Neural cell (in vitro differentiated cells): ENCODE results near the gene PRTFDC1. TPM values are rescaled to one million over a fixed set of nuclear protein-coding genes. Genes with fewer than 3 reads are reported as not detected.

Experiments
- H2AFZ ChIP-seq: fragments of 200-600, 300-800 bp; sonication (generic), shearing (Covaris generic); 2 replicates; pipeline ENCODE4 v1.6.0; 2014; ENCODE audit warnings: low read depth, mild to moderate bottlenecking, antibody characterized with exemption, low read length, moderate library complexity
- H3F3A ChIP-seq: fragments of 200-600 bp; shearing (Covaris generic); 2 replicates; pipeline ENCODE4 v1.6.1; 2016; ENCODE audit warnings: mild to moderate bottlenecking, moderate library complexity, mixed read lengths, antibody characterized with exemption, low read length; ENCODE audit not compliant: insufficient read depth, poor library complexity, severe bottlenecking
- H3K27ac ChIP-seq: fragments of 200-600, 300-800 bp; sonication (generic), shearing (Covaris generic); 2 replicates; pipeline ENCODE4 v1.5.1; 2014; ENCODE audit warnings: mild to moderate bottlenecking, low read length, moderate library complexity
- H3K27me3 ChIP-seq: fragments of 300-800, 200-600 bp; sonication (generic), shearing (Covaris generic); 2 replicates; pipeline ENCODE4 v1.6.0; 2014; ENCODE audit warnings: mild to moderate bottlenecking, low read depth, low read length, moderate library complexity; ENCODE audit not compliant: insufficient read depth
- H3K36me3 ChIP-seq: fragments of 300-800, 200-600 bp; sonication (generic), shearing (Covaris generic); 2 replicates; pipeline ENCODE4 v1.5.1; 2014; ENCODE audit warnings: mild to moderate bottlenecking, antibody characterized with exemption, low read length, moderate library complexity; ENCODE audit not compliant: insufficient read depth
- H3K4me2 ChIP-seq: fragments of 300-800, 200-600 bp; sonication (generic), shearing (Covaris generic); 2 replicates; pipeline ENCODE4 v1.6.0; 2014; ENCODE audit warnings: mild to moderate bottlenecking, low read length
- H3K4me3 ChIP-seq: fragments of 300-800, 200-600 bp; sonication (generic), shearing (Covaris generic); 2 replicates; pipeline ENCODE4 v1.5.1; 2014; ENCODE audit warnings: mild to moderate bottlenecking, low read length, moderate library complexity
- H3K79me2 ChIP-seq: fragments of 200-600 bp; shearing (Covaris generic); replicated peaks from 2 replicates; pipeline ENCODE4 v1.6.0; 2014; ENCODE audit warnings: mild to moderate bottlenecking, low read length, moderate library complexity; ENCODE audit not compliant: insufficient read depth
- H3K9ac ChIP-seq: fragments of 300-800, 200-600 bp; sonication (generic), shearing (Covaris generic); 2 replicates; pipeline ENCODE4 v1.6.1; 2016; ENCODE audit warnings: mild to moderate bottlenecking, low read length, mixed read lengths
- H3K9me2 ChIP-seq: fragments of 200-600 bp; shearing (Covaris generic); 2 replicates; pipeline ENCODE4 v1.6.1; 2016; ENCODE audit warnings: mild to moderate bottlenecking, low read length, mixed read lengths; ENCODE audit not compliant: insufficient read depth
- H3K9me3 ChIP-seq: fragments of 200-600, 300-800 bp; sonication (generic), shearing (Covaris generic); 2 replicates; pipeline ENCODE4 v1.6.1; 2016; ENCODE audit warnings: mild to moderate bottlenecking, mixed run types, low read length, moderate library complexity, mixed read lengths
- H4K20me1 ChIP-seq: fragments of 200-600 bp; shearing (Covaris generic); 2 replicates; pipeline ENCODE4 v1.6.1; 2016; ENCODE audit warnings: mild to moderate bottlenecking, mixed run types; ENCODE audit not compliant: insufficient read depth
- EP300 ChIP-seq: fragments of 450-650 bp; conservative IDR thresholded peaks from 2 replicates; pipeline ENCODE4 v1.6.1; 2014; ENCODE audit warnings: antibody characterized with exemption, mild to moderate bottlenecking, moderate library complexity; ENCODE audit not compliant: poor library complexity, severe bottlenecking
- EZH2 ChIP-seq: fragments of 200-600, 300-800 bp; shearing (Covaris generic), sonication (generic); IDR thresholded peaks from 2 replicates; pipeline ENCODE4 v1.6.1; 2014; ENCODE audit warnings: antibody characterized with exemption, low read length, borderline replicate concordance, mild to moderate bottlenecking; ENCODE audit not compliant: insufficient read depth, poor library complexity, severe bottlenecking
- MXI1 ChIP-seq: fragments of 450-650 bp; conservative IDR thresholded peaks from 2 replicates; pipeline ENCODE4 v1.6.1; 2014; ENCODE audit warnings: antibody characterized with exemption, mild to moderate bottlenecking; ENCODE audit not compliant: poor library complexity, severe bottlenecking
- POLR2AphosphoS5 ChIP-seq: IDR thresholded peaks from 2 replicates; pipeline ENCODE4 v1.6.1; 2012
- RAD21 ChIP-seq: fragments of 450-650 bp; conservative IDR thresholded peaks from 2 replicates; pipeline ENCODE4 v1.6.1; 2014; ENCODE audit warnings: antibody characterized with exemption, mild to moderate bottlenecking, moderate library complexity
- REST ChIP-seq: IDR thresholded peaks from 2 replicates; pipeline ENCODE4 v1.6.1; 2012; ENCODE audit warnings: borderline replicate concordance
- SMC3 ChIP-seq: fragments of 450-650 bp; conservative IDR thresholded peaks from 2 replicates; pipeline ENCODE4 v1.6.1; 2014; ENCODE audit warnings: antibody characterized with exemption, mild to moderate bottlenecking, moderate library complexity; ENCODE audit not compliant: poor library complexity
- TAF1 ChIP-seq: IDR thresholded peaks from 2 replicates; pipeline ENCODE4 v1.6.1; 2012; ENCODE audit warnings: low read depth
- polyA plus RNA-seq: library from polyadenylated mRNA; depleted of rRNA; stranded (reverse); fragments of >200 nt; gene quantifications from 2 replicates; pipeline ENCODE4 v1.2.3, GENCODE V29; 2014
- TF ChIP-seq, protein P1 (sequence below): fragments of 450-650 bp; IDR thresholded peaks from 2 replicates; pipeline ENCODE4 v1.5.1; 2014; ENCODE audit warnings: antibody characterized with exemption, mild to moderate bottlenecking, moderate library complexity; ENCODE audit not compliant: poor library complexity, severe bottlenecking

Gene PRTFDC1
- polyA plus RNA-seq, 1 donor from 2014 or later = 3.4 TPM

DNA sequence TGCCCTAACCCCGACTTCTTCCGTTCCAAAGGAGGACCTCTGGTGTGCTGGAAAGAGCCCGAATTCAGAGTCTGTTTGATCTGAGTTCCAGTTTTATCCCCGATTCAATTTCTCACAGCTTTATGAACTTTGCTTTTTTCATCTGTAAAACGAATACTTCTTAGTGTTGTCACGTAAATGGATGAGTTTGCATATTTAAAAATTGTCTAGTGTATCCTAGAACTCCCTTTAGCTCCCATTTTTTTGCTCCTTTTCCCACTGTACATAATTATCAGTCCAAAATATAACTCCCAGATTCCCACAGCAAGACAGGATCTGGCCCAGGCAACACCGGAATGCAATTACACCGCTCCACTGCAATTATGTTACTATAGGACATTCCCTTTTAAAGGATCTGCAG, 148.0 kb downstream of the PRTFDC1 start:
- H3K27ac ChIP-seq = no peak overlapping the region
- H3K79me2 ChIP-seq = no peaks in the 10 kb centered on the region
- no peak overlapping the region for H3K4me2 ChIP-seq
- no peaks in the 10 kb centered on the region for H3K27me3 ChIP-seq
- no peaks in the 10 kb centered on the region for H4K20me1 ChIP-seq
- TF ChIP-seq REST (no peak), MXI1 (no peak), SMC3 (no peak), RAD21 (no peak), EP300 (no peak), POLR2AphosphoS5 (no peak), TAF1 (no peak), EZH2 (no peak)
- TF ChIP-seq, protein P1, sequence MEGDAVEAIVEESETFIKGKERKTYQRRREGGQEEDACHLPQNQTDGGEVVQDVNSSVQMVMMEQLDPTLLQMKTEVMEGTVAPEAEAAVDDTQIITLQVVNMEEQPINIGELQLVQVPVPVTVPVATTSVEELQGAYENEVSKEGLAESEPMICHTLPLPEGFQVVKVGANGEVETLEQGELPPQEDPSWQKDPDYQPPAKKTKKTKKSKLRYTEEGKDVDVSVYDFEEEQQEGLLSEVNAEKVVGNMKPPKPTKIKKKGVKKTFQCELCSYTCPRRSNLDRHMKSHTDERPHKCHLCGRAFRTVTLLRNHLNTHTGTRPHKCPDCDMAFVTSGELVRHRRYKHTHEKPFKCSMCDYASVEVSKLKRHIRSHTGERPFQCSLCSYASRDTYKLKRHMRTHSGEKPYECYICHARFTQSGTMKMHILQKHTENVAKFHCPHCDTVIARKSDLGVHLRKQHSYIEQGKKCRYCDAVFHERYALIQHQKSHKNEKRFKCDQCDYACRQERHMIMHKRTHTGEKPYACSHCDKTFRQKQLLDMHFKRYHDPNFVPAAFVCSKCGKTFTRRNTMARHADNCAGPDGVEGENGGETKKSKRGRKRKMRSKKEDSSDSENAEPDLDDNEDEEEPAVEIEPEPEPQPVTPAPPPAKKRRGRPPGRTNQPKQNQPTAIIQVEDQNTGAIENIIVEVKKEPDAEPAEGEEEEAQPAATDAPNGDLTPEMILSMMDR = no peak
- no peak overlapping the region for H2AFZ ChIP-seq
- no peaks in the 10 kb centered on the region for H3K9me3 ChIP-seq
- no peak overlapping the region for H3K9ac ChIP-seq
- no peak overlapping the region for H3K4me3 ChIP-seq
- no peaks in the 10 kb centered on the region for H3K36me3 ChIP-seq
- H3K9me2 ChIP-seq = no peaks in the 10 kb centered on the region
- no peaks in the 10 kb centered on the region for H3F3A ChIP-seq

GRCh38 chr10:24802378-24802777, 150.0 kb downstream of the PRTFDC1 start:
- Histone ChIP-seq H3K27ac (no peak overlapping the region), H2AFZ (no peak overlapping the region), H3K9ac (no peak overlapping the region), H3K27me3 (no peaks in the 10 kb centered on the region), H3K4me2 (no peak overlapping the region), H3K9me2 (no peaks in the 10 kb centered on the region), H3F3A (no peaks in the 10 kb centered on the region), H3K9me3 (no peaks in the 10 kb centered on the region), H3K36me3 (no peaks in the 10 kb centered on the region), H3K79me2 (no peaks in the 10 kb centered on the region), H3K4me3 (no peak overlapping the region), H4K20me1 (no peaks in the 10 kb centered on the region)
- TF ChIP-seq SMC3 (no peak), POLR2AphosphoS5 (no peak), RAD21 (no peak), TAF1 (no peak), MXI1 (no peak), EP300 (no peak), EZH2 (no peak), REST (no peak)
- TF ChIP-seq, protein P1 = no peak
